GM18868 (cell line): ENCODE measurements around the gene GPR84.

ENCODE experiments used
- ATAC-seq: cut with Tn5 transposase; IDR thresholded peaks from one replicate; pipeline ENCODE4 v1.9.1; 2021; ENCODE audit warnings: mild to moderate bottlenecking, moderate library complexity; ENCODE audit not compliant: unreplicated experiment

Gene GPR84

GRCh38 chr12:54392485-54393206 lies 28.4 kb upstream of the GPR84 start:
- ATAC-seq: no peak

GRCh38 chr12:54390668-54391551 lies 26.6 kb upstream of the GPR84 start:
- peak; percentile 77 for ATAC-seq

DNA sequence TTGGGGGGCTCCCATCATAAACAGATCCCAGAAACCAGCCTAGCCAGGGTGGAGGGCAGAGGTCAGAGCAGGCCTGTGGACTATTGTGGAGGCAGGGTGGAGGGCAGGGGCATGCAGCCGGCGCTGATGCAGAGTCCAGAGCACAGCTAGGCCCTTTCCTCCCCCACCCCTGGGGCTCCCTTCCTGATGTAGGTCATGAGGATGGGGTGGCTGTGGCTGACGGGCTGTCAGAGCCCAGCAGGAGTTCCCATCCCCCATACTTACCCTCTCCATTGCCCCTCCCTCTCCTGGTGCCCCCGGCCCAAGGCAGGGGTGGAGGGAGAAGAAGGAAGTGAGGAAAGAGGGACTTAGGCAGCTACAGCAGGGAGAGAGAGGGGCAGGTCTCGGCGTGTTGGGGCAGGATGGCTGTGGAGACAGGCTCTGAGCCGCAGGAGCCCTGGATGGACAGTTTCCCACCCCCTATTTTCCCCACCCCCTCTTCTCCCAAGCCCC lies 25.9 kb upstream of the GPR84 start:
- no peak for ATAC-seq

- no peak for ATAC-seq
Measured at GRCh38 chr12:54389607-54390175, 25.4 kb upstream of the GPR84 start.

GRCh38 chr12:54389134-54389508 lies 24.8 kb upstream of the GPR84 start:
- ATAC-seq: no peak

- no peak for ATAC-seq
Measured at GRCh38 chr12:54388237-54389133, 24.2 kb upstream of the GPR84 start.

DNA sequence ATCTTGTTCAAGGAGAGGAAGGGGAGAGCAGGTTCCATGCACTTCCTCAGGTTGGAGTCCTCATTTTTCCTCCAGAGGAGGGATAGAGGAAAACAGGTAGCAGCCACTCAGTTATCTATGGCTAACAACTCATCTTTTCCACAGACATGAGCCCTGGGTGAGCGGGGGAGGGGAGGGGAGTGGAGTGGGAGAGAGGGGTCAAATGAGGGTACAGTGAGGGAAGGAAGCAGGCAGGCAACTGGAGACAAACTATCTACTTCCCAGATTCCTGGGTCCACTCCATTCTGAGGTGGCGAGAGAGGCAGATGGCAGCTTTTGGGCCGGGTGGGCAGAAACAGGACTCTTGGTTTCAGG lies 22.8 kb upstream of the GPR84 start:
- ATAC-seq: no peak

- ATAC-seq: no peak
Measured at GRCh38 chr12:54386403-54387113, 22.3 kb upstream of the GPR84 start.

- peak; percentile 33 for ATAC-seq
Measured at GRCh38 chr12:54385251-54385914, 21.1 kb upstream of the GPR84 start.

DNA sequence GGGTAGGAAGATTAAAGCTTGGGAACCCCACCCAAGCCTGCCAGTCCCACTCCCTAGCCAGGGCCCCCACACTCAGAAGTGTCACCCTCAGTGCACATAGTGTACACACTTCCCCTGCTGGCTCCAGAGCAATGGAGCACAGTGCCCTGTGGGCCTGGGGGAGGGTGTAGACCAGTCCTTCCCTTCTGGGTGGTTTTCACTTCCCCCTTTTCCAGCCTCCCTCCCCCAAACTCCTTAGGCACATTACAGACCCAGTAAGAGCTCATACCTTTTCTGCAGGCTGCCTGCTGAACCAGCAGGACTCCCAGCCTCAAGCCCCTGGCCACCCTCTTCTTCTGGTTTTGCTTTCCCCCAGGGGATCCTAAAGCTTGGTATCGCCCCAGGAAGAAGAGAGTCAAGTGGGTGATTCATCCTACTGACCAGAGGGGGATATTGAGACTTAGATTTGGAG lies 20.3 kb upstream of the GPR84 start, which contains the start of gene ZNF385A:
Gene ZNF385A (minus strand): TSS at position 143 of the 451 bp plus-strand sequence. CDS start 219 bp downstream, outside the sequence.
- peak; percentile 66 for ATAC-seq

DNA sequence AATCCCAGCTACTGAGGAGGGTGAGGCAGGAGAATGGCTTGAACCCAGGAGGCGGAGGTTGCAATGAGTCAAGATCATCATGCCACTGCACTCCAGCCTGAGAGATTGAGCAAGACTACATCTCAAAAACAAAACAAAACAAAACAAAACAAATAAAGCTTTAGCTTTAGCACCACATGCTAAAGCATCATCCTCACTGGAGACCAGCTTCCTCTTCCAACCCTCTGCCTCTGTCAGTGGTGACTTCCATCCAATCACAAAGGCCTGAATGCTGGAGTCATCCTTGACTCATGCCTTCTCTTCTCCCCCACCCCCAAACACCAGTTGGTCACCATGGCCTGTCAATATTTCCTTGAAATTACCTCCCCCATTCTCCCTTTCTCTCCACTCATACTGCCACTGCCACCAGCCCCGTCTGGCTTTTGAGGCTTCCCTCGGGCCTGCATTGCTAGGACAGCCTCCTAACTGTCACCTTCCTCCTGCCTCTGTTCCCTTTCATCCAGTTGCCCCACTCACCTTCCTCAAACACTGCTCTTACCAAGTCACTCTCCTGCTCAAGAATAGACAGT lies 18.8 kb upstream of the GPR84 start:
- no peak for ATAC-seq

GRCh38 chr12:54381136-54381535 lies 16.9 kb upstream of the GPR84 start:
- no peak for ATAC-seq

DNA sequence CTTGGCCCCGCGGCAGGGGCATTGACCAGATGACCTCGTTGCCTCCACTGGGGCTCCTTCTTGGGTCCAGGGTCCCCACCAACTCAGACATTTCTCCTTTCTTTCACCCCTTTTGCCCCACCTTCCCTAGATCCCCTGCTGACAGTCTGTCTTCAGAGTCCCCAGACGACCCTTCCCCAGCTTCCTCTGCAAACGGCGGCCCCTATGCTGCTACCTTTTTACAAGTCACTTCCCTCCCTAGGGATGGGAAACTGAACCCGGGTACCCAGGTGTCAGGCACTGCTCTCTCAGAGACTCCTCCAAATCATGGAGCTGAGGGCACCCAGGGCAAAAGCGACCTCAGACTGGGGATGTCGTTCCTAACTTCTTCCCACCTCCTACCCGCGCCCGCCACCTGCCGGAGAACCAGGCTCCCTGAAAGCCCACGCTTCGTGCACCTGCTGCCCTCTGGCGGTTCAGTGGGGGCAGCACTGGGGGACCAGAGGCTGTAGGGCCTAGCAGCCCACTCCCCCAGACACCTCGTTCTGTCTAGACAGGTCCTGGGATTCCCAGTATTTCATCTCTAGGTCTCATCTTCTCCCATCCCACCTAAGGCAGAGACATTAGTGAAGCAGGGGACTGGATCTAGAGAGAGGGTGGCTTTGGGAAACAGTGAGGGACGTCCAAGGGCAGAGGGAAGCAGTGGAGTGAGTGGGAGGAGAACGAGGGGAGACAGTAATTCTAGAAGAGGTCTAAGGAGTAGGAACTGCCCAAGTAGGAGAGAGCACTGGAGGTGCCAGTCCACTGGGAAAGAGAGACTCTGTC lies 15.3 kb upstream of the GPR84 start:
- peak; percentile 81 for ATAC-seq

GRCh38 chr12:54378796-54379397 lies 14.6 kb upstream of the GPR84 start:
- no peak for ATAC-seq

DNA sequence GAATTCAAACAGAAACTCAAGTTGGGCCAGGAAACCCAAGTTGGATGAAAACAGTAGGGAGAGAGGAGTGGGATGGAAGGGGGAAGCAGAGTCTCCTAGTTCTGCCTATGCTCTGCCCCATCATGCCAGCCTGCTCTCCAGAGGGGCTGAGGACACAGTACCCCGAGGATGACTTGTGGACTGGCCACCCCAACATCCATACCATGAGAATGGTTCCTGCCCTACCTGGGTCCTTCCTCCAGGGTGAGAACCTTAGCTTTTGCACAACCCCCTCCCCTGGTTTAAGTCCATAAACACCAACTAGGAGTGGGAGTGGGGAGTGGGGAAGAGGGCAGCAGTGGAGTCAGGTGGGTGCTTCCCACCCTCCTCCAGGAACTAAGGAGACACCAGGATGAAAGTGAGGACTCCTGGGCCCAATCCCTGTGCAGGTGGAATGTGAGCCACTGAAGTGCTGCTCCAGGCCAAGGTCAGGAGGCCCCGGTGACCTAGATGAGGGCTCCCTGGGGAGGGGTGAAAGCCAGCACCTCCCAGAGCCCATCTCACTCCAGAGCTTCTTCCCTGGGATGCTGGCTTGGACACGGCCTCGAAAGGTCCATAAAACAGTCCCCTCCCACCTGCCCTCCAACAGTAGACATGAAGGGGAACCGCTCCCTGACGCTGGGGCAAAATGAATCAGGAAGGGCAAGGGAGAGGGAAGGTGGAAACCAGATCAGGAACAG lies 13.7 kb upstream of the GPR84 start:
- ATAC-seq: no peak

GRCh38 chr12:54377007-54377406 lies 12.7 kb upstream of the GPR84 start:
- no peak for ATAC-seq

DNA sequence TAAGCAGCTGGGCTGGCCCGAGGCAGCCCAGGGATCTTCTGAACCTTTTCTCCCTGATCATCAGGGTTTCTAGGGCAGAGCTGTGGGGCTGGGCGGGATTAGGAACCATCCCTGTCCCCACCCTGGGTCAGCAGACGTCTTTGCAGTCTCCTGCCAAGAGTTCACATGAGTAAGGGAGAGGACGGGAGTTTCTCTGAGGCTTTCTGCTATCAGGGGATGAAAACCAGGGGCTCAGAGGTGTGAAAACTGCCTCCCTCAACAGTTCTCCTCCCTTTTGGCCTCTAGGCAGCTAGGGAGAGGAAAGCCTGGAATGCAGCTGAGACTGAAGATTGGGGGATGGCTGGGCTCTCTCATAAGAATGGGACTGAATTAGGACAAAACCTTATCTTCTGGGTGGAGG lies 12.3 kb upstream of the GPR84 start:
- no peak for ATAC-seq
